ENCODE measurements around the gene NCK2.

- TF ChIP-seq, protein P1, sequence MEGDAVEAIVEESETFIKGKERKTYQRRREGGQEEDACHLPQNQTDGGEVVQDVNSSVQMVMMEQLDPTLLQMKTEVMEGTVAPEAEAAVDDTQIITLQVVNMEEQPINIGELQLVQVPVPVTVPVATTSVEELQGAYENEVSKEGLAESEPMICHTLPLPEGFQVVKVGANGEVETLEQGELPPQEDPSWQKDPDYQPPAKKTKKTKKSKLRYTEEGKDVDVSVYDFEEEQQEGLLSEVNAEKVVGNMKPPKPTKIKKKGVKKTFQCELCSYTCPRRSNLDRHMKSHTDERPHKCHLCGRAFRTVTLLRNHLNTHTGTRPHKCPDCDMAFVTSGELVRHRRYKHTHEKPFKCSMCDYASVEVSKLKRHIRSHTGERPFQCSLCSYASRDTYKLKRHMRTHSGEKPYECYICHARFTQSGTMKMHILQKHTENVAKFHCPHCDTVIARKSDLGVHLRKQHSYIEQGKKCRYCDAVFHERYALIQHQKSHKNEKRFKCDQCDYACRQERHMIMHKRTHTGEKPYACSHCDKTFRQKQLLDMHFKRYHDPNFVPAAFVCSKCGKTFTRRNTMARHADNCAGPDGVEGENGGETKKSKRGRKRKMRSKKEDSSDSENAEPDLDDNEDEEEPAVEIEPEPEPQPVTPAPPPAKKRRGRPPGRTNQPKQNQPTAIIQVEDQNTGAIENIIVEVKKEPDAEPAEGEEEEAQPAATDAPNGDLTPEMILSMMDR (IDR thresholded peaks at IDR 0.05), result no peak
- TF ChIP-seq POLR2A (IDR thresholded peaks at IDR 0.05; ENCODE audit: low read depth), result no peak
These were observed 39.3 kb downstream of the NCK2 start for GRCh38 chr2:105783972-105784371.
